ENCODE data around the gene FCF1. TPM values are rescaled to one million over a fixed set of nuclear protein-coding genes. Genes with fewer than 3 reads are reported as not detected.
A peak's percentile ranks its signal among the peaks of the same experiment; 100 is the strongest.

Gene FCF1
- total and polyA plus RNA-seq, 2 of the 13 experiments (the other 11 are each of a cell fraction or from before 2014, with no cell fraction given): 31.0 to 44.4 TPM

- TF ChIP-seq ZNF556 (CRISPR knock-in tag; IDR thresholded peaks at IDR 0.05; ENCODE audit: borderline replicate concordance): peak; percentile 25; the same call in 1 of the 2 replicates
- no peak for TF ChIP-seq ZNF703 (CRISPR knock-in tag; IDR thresholded peaks at IDR 0.05; ENCODE audit: borderline replicate concordance)
- TF ChIP-seq ZNF274 (CRISPR knock-in tag; IDR thresholded peaks at IDR 0.05): peak; percentile 65; the same call in 1 of the 2 replicates
- TF ChIP-seq BRD4 (CRISPR knock-in tag; IDR thresholded peaks at IDR 0.05): 0 out of 2 replicates have a peak, but pooled peaks have one; percentile 38
- TF ChIP-seq, protein P1, sequence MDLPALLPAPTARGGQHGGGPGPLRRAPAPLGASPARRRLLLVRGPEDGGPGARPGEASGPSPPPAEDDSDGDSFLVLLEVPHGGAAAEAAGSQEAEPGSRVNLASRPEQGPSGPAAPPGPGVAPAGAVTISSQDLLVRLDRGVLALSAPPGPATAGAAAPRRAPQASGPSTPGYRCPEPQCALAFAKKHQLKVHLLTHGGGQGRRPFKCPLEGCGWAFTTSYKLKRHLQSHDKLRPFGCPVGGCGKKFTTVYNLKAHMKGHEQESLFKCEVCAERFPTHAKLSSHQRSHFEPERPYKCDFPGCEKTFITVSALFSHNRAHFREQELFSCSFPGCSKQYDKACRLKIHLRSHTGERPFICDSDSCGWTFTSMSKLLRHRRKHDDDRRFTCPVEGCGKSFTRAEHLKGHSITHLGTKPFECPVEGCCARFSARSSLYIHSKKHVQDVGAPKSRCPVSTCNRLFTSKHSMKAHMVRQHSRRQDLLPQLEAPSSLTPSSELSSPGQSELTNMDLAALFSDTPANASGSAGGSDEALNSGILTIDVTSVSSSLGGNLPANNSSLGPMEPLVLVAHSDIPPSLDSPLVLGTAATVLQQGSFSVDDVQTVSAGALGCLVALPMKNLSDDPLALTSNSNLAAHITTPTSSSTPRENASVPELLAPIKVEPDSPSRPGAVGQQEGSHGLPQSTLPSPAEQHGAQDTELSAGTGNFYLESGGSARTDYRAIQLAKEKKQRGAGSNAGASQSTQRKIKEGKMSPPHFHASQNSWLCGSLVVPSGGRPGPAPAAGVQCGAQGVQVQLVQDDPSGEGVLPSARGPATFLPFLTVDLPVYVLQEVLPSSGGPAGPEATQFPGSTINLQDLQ (CRISPR knock-in tag; IDR thresholded peaks at IDR 0.05): no peak
- no peak for TF ChIP-seq POLR2AphosphoS2 (IDR thresholded peaks at IDR 0.05; ENCODE audit: low read depth, low read length)
- TF ChIP-seq KDM4B (CRISPR knock-in tag; IDR thresholded peaks at IDR 0.05): no peak
- no peak for TF ChIP-seq PPARG (CRISPR knock-in tag; conservative IDR thresholded peaks at IDR 0.05)
- no peak for TF ChIP-seq NFRKB (IDR thresholded peaks at IDR 0.05)
- no peak for TF ChIP-seq SIN3B (IDR thresholded peaks at IDR 0.05; ENCODE audit: low read length)
- no peak for TF ChIP-seq JUN (CRISPR knock-in tag; IDR thresholded peaks at IDR 0.05)
- TF ChIP-seq KDM5A (IDR thresholded peaks at IDR 0.05; ENCODE audit: borderline replicate concordance, low read length): peak; percentile 43; the same call in 1 of the 2 replicates
- TF ChIP-seq ZFP36L1 (CRISPR knock-in tag; IDR thresholded peaks at IDR 0.05): peak; percentile 72
- no peak for TF ChIP-seq SKIL (CRISPR knock-in tag; IDR thresholded peaks at IDR 0.05; ENCODE audit: borderline replicate concordance)
- 0 out of 2 replicates have a peak, but pooled peaks have one; percentile 66 for TF ChIP-seq ARID2 (CRISPR knock-in tag; IDR thresholded peaks at IDR 0.05; ENCODE audit: borderline replicate concordance)
- peak; percentile 95 for TF ChIP-seq ASH2L (IDR thresholded peaks at IDR 0.05; ENCODE audit: insufficient read length, low read depth, low read length)
- TF ChIP-seq NFE2 (CRISPR knock-in tag; IDR thresholded peaks at IDR 0.05): no peak
- peak; percentile 92; the same call in 1 of the 2 replicates for TF ChIP-seq ZSCAN20 (CRISPR knock-in tag; IDR thresholded peaks at IDR 0.05; ENCODE audit: borderline replicate concordance)
- TF ChIP-seq ZNF549 (CRISPR knock-in tag; IDR thresholded peaks at IDR 0.05): no peak
- TF ChIP-seq, protein P2, sequence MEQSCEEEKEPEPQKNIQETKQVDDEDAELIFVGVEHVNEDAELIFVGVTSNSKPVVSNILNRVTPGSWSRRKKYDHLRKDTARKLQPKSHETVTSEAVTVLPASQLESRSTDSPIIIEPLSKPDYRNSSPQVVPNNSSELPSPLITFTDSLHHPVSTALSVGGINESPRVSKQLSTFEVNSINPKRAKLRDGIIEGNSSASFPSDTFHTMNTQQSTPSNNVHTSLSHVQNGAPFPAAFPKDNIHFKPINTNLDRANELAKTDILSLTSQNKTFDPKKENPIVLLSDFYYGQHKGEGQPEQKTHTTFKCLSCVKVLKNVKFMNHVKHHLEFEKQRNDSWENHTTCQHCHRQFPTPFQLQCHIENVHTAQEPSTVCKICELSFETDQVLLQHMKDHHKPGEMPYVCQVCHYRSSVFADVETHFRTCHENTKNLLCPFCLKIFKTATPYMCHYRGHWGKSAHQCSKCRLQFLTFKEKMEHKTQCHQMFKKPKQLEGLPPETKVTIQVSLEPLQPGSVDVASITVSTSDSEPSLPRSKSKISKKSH (CRISPR knock-in tag; IDR thresholded peaks at IDR 0.05; ENCODE audit: borderline replicate concordance): no peak
- peak; percentile 68 for TF ChIP-seq CREB1 (IDR thresholded peaks at IDR 0.05)
- peak; percentile 72 for TF ChIP-seq CREB1 (CRISPR knock-in tag; IDR thresholded peaks at IDR 0.05)
These were observed 50.2 kb downstream of the FCF1 start, which contains the start of gene YLPM1 (continued) for GRCh38 chr14:74762917-74763802.
